ENCODE measurements around the gene CLSTN2.

The CLSTN2 gene

DNA sequence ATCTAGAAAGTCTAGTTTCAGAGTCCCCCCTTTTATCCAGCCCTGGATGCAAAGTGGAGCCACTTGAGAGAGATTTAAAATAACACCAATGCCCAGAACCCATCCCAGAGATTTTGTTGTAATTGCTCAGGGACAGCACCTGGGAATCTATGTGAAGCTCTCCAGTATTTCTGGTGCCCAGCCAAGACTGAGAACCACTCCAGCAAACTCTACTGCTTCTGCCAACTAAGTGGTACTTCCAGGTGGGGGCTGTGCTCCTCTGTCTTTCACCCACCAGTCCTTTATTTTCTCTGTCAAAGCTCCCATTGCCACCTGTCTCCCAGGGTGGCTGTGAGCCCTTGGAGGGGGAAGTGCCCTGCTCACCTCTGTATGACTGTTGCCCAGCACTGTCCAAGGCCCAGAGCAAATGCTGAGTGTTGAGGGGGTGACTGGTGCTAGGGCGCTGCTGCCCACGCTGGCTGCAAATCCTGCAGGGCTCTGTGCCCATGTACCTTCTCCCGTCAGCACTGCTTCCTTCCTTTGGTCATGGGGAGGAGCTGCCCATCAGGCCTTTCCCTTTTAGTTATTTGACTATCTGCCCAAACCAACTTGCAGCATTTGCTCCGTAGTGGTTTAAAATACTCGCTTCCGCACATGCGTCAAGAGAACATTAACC lies 9.4 kb downstream of the CLSTN2 start:
- no peak for DNase-seq (ENCODE audit: low read depth)

DNA sequence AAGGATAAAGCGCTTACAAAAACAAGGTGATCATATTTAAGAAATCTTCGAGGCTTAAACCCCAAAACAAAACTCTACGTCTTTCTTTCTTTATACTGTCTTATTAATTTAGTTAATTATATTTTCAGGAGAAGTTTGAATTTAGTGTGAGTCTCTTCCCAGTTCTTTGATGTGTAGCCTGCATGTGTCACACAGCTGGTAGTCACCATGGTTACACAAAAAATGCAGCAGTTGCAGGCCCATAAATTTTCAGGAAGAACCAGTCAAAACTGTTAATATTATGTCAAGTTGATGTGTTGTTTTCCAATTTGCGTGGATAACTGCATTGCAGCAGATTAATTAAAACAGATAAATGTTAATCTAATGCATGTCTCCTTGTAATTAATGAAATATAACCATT lies 10.4 kb downstream of the CLSTN2 start:
- DNase-seq (ENCODE audit: low read depth) = no peak

DNA sequence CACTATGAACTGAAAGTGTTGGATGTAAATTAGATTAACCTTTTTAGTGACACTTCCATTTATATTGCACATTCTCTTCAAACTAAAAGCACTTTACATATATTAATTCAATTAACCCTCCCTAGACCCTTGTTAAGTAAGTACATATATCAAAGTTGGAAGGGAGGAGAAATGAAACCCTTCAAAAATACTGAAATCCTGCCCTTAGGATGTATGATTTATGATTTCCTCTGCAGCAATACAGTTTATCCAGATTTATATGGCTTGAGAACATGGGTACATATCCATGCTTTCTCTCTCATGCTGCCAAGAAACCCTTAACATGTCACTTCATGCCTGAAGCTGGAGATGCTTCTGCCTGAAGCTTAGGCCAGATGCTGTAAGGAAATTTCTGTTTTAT lies 11.0 kb downstream of the CLSTN2 start:
- no peak for DNase-seq (ENCODE audit: low read depth)

DNA sequence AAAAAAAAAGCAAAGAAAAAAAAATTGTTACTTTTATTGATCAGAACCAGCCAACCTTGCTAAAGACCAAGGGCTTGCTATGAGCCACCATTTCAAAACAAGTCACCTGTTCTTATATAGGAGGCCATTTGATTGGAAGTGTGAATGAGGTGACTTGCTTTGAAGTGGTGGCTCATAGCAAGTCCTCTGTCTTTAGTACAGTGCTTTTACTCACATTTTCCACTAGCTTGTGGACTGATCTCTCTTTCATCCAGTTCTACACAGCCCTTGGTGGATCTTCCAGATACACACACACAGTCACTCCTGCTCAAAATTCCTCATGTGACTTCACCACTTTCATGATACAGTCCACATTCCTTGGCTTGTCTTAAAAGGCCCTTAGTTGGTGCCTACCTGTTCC lies 13.5 kb downstream of the CLSTN2 start:
- DNase-seq (ENCODE audit: low read depth) = no peak

DNA sequence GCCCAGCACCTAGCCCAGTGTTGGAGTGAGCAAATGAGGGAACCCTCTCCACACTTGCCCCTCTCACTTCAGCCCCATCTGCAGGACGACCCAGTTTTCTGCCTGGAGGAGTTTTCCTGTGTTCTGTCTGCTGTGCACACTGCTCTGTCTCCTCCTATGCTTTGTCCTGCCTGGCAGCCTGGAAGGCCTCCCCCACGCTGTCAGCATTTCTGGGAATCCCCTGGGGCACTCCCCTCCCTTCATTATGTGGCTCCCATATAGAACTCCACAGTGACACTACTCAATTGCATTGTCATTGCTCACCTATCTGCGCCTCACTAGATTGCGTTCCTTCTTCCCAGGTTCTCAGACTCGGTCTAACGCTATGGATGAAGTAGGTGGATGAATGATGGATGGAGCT lies 13.9 kb downstream of the CLSTN2 start:
- no peak for DNase-seq (ENCODE audit: low read depth)

DNA sequence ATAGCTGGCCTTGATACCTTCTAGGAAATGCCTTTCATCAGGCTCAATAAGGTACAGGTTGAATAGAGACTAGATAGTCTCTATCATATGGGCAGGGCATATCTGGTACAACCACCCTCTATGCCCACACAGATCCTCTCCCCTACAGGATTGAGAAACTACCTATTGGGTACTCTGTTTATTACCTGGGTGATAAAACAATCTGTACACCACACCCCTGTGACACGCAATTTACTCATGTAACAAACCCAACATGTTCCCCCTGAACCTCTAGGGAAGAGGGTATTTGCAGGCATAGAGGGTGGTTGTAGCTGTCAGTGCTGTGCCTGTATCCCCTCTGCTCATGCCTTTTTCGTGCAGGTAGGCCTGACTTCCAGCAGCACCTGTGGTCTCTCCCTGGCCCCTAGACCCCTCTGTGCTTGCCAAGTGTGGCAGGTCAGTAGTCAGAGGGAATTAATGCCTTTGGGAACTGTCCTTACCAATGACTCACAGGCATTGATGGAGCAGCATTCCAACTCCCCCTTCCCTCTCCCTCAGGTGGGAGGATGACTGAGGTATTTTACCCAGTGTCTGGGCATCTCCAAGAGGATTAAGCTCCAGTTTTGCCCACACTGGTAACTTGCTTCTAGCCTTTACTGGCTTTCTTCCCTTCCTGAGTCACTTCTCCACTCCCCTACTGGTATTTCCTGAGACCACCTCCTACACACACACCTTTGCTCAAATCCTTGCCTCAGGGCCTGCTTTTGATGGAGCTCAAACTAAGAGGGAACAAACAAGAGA lies 18.3 kb downstream of the CLSTN2 start:
- no peak for DNase-seq (ENCODE audit: low read depth)

DNA sequence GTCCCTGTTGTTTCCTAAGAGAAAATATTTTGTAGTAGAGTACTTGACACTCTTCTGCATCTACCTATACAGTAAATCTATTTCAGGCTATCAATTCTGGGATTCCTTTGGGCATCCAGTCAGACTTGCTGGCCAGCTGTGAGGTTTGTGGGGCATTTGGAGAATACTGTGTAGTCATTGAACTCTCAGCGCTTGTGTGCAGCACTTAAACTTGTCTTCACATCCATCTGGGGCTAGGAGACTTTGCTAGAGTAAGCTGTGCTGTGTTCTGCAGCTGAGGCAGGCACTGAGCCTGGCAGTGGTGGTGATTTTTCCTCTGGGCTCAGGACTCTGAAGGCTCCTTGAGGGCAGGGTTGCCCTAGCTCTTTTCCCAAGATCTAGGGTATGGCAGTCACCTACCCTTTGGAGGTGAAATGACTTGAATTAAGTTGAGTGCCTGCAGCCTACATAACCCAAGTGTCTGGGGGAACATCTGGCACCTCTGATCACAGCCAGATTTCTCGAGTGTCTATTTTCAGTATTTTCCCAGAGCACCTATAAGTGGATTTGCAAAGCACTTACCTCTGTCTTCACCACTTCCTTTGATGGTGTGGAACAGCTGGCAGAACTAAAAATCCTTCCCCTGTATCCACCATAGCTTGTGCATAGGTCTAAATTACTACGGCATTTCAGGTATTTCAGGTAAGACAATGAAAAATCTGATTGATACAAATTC lies 19.3 kb downstream of the CLSTN2 start:
- no peak for DNase-seq (ENCODE audit: low read depth)

DNA sequence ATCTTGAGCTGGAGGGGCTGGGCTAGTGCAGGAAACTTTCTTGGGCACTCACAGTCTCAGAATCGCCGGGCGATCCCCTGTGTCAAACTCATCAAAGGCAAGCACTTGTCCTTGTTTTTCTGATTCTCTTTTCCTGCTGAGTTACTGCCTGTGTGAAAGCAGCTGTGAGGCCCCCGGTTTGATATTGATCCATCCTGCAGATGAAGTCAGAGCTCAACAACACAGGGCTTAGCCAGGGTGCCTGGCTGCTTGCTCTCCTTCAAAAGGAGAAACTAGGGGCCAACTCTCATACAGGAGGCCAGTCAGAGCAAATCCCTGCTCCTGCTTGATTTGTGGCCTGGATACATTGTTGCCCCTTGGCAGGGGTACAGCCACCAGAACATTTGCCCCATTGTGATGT lies 22.9 kb downstream of the CLSTN2 start:
- no peak for DNase-seq (ENCODE audit: low read depth)

DNA sequence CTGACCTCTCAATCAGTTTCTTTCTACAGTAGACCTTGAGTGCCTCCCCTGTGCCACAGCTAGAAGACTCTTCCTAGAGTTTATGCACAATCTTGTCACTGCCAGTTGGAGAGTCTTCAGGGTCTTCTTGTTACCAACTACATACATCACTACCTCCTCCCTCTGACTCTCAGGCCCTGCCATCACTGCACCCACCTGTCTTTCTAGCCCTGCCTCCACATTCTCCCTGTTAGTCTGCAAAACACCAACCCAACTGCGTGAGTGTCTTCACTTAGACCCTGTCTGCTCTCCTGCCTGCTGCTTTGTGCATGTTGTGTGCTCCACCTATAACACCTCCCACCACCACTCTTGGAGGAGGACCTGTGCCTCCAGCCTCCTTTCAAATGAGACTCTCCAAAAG lies 34.4 kb downstream of the CLSTN2 start:
- DNase-seq (ENCODE audit: low read depth) = no peak

DNA sequence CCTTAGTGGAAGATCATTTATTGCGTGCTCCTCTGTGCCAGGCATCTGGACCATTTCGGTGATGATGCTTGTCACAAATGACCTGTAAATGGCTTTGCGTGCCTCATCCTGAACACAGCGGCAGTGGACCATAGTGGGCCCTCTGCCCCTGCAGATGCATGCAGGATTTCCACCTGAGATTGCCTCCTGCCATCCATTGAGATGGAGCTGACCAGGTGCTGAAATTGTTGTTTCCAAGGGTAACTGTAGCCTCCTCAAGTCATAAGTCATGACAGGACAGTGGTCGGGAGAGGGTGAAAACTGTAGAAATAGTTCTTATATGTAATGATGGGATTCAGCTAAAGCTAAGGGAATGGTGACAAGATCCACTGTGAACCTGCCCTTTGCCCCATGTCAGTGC lies 35.5 kb downstream of the CLSTN2 start:
- DNase-seq (ENCODE audit: low read depth) = no peak

DNA sequence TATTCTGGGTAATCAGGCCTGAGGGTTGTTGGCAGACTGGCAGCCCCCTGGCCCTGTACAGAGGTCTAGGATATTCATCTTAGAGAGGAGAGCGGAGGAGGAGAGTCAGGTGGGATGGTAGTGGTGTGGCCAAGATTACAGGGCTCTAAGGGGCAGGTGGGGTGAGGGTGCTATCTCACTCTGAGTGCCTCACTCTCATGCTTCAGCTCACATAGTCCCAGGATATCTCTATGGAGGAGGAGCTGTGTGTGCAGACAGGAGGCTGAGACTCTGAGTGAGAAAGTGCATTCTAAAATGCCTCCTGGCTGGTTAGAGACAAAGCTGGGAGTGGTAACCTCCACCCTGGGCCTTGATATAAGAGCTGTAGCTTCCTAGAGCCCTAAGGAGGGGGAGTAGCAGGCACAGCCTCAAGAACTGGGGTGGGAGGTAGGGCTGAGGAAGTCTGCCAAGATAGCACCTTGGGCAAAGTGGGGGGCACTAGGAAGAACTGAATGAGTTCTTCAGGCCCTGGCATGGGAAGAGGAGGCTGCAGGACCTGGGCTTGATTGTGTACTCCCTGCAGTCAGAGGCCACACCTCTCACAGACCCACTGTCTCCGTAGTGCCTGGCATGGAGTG lies 39.9 kb downstream of the CLSTN2 start:
- no peak for DNase-seq (ENCODE audit: low read depth)

DNA sequence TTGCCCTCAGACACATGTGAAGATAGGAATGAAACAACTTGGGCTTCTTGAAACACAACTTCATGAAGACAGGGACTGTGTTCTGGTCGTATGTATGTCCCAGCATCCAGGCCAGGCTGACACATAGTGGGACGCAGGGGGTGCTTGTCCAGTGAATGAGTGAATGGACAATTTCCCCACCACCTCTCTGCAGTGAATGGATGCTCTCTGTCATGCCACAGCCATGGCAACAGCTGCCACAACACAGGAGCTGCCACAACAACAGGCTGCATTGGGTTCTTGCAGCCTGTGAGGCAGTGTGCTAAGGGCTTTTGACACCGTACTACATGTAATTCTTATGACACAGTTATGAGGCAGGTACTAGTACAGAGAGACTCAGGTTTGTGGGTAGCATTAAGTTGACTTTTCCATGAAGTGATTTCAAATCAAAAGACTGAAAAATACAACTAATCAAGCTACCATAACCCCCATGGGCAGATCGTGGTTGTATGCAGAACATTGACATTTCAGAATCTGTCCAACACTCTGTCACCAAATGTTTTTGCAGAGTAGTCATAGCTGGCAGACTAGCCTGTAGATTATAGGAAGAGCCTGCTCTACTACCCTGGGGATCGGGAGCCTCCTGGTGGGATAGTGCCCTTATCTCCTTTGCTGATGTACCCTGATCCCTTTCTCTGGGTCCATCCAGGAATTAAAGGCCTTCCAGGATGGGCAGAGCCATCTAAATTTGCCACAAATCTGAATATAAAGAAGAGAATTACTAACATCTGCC lies 40.8 kb downstream of the CLSTN2 start:
- DNase-seq (ENCODE audit: low read depth) = no peak

DNA sequence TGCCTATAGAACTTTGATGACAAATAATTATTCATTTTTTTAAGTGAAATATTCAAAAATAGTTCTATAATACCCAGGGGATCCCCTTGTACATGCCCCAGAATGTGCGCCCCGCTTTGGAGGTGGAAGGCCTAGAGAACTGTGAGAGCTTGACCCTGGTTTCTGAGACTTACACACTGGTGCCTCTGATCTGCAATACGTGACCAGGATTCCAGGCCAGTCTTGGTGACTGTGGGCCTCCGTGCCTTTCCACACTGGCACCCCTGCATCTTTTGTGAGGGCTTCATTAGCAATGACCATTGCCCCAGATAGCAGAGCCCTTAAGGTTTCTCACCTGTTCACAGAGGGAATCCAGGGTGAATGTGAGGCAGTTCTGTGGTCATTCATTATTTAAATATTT lies 44.0 kb downstream of the CLSTN2 start:
- DNase-seq (ENCODE audit: low read depth) = no peak

DNA sequence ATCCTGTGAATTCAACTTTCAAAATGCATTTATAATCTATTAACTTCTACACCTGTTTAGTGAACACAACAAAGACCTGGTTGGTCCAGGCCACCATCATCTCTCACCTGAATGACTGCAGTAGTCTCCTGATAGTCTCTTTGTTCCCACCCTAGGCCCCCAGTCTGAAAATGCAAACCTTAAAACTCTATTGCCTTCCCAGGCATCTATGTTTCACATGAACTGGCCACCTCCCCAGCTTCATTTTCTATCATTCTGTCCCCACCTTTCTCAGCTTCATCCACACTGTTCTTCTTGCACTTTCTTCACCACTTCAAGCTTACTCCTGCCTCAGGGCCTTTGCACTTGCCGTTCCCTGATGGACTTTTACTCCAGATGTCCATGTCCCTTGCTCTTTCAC lies 45.0 kb downstream of the CLSTN2 start:
- DNase-seq (ENCODE audit: low read depth) = no peak

DNA sequence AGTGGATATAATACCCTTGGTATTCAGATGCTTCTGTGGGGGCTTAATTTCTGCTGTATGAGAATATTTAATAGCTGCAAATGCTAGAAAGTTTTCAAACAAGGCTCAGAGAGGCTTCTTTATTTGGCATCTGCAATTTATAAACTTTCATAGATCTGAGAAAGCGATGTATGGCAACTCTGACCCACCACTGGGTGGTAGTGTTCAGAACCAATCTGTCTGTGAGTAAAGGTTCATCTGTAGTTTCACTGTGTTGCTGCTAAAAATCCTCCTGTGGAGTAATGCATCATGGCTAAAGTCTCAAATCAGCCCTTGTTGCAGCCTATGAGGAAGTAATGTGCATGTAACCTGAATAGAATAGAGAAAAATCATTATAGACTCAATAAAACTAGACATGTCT lies 47.4 kb downstream of the CLSTN2 start:
- DNase-seq (ENCODE audit: low read depth) = no peak

DNA sequence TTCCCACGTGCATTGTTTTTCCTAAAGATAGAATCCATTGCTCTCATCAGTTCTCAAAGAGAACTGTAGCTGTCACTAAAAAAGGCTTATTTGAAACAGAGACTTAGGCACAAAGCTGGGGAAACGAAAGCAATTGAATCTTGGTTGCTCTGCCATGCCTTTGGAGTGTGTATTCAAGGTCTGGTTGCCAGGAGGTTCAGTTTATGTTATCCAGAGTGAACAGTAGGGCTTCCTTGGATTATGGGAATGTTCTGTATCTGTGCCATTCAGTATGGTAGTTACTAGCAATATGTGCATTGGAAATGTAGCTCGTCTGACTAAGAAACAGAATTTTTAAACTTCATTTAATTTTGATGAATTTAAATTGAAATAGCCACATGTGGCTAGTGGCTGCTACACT lies 50.6 kb downstream of the CLSTN2 start:
- DNase-seq (ENCODE audit: low read depth) = no peak

DNA sequence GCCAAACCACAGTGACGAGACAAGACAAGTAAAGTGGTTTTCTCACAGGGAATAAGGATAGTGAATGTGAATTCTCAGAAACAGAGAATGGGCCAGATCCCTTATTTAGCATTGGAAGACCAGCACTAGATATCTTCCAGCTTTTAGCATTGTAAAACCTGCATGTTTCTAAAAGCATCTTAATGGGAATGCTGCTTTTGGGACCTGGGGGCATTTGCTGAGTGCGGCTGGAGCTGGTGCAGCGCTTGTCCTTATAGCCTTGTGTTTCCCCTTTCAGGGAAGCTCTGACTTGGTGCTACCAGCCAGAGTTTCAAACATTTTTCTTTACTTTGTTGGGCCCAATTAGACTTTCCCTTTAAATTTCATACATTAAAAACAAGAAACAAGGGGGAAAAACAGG lies 52.9 kb downstream of the CLSTN2 start:
- DNase-seq (ENCODE audit: low read depth) = no peak

DNA sequence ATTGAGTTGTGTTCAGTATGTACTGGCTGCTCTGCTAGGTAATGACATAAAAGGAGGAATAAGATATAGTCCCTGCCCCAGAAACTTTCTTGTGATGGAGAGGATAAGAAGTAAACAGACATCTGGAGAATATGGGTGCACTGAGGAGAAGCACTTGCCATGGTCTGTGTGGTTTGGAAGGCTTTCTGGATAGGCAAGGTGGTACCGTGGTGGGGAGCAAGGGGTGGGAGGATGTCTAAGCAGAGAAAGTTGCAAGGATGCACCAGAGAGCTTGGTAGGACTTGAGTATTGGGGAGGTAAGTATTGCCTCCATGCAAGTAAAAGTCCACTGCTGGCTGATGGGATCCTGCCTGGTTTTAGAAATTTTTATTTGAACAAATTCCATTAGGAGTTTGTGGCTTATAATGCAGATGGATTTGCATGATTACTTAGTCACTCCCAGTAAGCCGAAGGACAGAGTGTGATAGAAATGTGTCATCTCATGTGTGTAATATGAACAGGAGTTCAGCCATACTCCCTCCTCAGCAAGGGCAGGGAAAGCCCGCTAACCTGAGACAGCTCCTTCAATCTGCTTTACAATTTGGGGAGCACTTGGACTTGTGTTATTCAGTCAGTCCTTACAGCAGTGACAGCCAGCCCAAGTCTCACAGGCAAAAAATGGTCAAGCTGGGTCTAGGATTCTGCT lies 53.6 kb downstream of the CLSTN2 start:
- no peak for DNase-seq (ENCODE audit: low read depth)

DNA sequence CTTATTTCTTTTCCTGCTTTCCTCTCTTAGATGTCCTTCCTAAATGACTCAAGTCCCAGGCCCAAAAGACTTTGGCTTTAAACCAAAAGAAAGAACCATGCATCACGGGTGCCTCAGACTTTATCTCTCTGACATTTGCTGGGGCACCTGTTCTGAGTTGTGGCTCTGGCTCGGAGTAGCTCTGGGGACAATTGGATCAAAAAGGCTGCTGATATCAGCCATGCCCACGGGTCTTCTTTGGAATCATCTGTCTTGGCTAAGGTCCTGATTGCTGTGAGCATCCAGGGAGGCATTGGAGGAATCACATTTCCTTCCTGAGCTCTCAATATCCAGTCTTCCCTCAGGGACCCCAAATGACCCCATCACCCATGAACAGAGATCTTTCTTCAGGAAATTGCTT lies 59.9 kb downstream of the CLSTN2 start:
- DNase-seq (ENCODE audit: low read depth) = no peak

DNA sequence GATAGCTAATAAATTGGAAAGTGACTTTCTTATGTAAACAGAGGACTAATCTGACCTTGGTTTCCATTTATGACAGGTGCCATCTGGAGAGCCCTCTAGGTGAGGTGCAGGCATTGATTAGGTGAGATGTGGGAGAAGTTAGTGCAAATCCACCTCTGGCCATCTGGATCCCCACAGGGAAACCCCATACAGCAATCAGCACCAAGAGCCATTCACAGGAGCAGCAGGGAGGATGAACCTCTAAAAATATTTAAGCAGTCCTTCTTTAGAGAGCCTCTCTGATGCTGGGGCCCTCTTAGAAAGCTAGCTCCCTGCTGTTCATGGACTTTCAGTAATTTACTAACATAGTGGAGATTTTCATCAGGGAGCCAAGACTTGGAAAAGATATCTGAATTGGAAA lies 69.3 kb downstream of the CLSTN2 start:
- DNase-seq (ENCODE audit: low read depth) = no peak

DNA sequence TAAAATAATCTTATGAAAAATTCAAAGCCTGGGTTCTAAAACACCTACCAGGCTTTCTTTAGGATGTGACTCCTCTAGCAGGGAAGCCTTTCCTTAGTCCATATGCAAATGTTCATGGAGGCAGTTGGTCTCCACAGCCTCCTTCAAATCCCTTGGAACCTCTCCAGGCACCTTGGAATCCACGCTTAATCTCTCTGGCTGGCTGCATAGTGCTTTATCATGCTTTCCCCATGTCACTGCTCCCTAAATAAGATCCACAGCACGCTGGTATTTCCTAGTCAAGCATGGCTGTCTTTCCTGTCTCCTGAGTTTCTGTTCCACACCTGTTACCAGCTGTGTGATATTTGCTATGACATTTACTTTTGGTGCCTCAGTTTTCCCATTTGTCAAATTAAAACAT lies 71.3 kb downstream of the CLSTN2 start:
- DNase-seq (ENCODE audit: low read depth) = no peak
